HCT116 (cell line): ENCODE results near the gene GABRG2. TPM values are rescaled to one million over a fixed set of nuclear protein-coding genes. Genes with fewer than 3 reads are reported as not detected.

Experiments used
- ATAC-seq: fragments of 200-7000 bp; cut with Tn5 transposase; 2 replicates; pipeline ENCODE4 v1.9.1; 2020; ENCODE audit warnings: mild to moderate bottlenecking, moderate library complexity
- BruUV-seq: library from RNA; stranded (reverse); fragments of 400-500 nt; replicated peaks from 2 replicates; lab custom pipeline; 2021; lab: Mats Ljungman, UMichigan
- CTCF ChIA-PET: fragments of 300-600 bp; sonication (Branson Sonifier 250); formaldehyde crosslinking; loops from one replicate; lab custom pipeline; 2021; ENCODE audit warnings: antibody characterized with exemption; lab: Charles Lee
- POLR2A ChIA-PET: fragments of 300-600, 350-600 bp; sonication (Branson Sonifier 250); formaldehyde crosslinking; loops from one replicate; lab custom pipeline; 2021; ENCODE audit warnings: antibody characterized with exemption; lab: Charles Lee
- RAD21 ChIA-PET, 2 experiments: fragments of 300-600 bp; sonication (Branson Sonifier 250); formaldehyde crosslinking; loops; one replicate each; lab custom pipeline; 2023; ENCODE audit warnings: low total read pairs in 2 of 2; ENCODE audit not compliant: uncharacterized antibody in 2 of 2, unreplicated experiment in 2 of 2, low non-redundant PET in 1 of 2; lab: Charles Lee
- DNase-seq: peaks from one replicate; pipeline ENCODE4 v3.0.0-alpha.2; 2010; ENCODE audit warnings: low read depth, low spot score
- H2AFZ ChIP-seq: fragments of 200-600 bp; shearing (Covaris generic), sonication (generic); 2 replicates; pipeline ENCODE4 v1.6.1; 2017; ENCODE audit warnings: low read depth, mixed run types, mixed read lengths, antibody characterized with exemption, low read length; ENCODE audit not compliant: poor library complexity, severe bottlenecking
- H3K27ac ChIP-seq: 2 replicates; pipeline ENCODE4 v1.5.1; 2012; ENCODE audit warnings: low read depth, low read length
- H3K27me3 ChIP-seq: fragments of 200-600 bp; sonication (generic); 2 replicates; pipeline ENCODE4 v1.6.1; 2016; ENCODE audit warnings: mixed run types, low read length, mixed read lengths; ENCODE audit not compliant: insufficient read depth
- H3K36me3 ChIP-seq, 2 experiments: fragments of 200-500 bp in 1 of 2; fragments of 200-600 bp in 1 of 2; sonication (Bioruptor generic) in 1 of 2; sonication (generic) in 1 of 2; 2 replicates each; pipeline versions ENCODE4 v1.5.1 to v1.6.1; 2014 to 2016; ENCODE audit warnings: low read length in 2 of 2, inconsistent platforms in 1 of 2, mixed read lengths in 1 of 2, mixed run types in 1 of 2; ENCODE audit not compliant: insufficient read depth in 2 of 2, control insufficient read depth in 1 of 2
- H3K4me1 ChIP-seq, 2 experiments: fragments of 200-600 bp in 1 of 2; sonication (generic) in 1 of 2; 2 replicates each; pipeline versions ENCODE4 v1.5.1 to v1.6.1; 2012 to 2017; ENCODE audit warnings: low read length in 2 of 2, inconsistent platforms in 1 of 2, mild to moderate bottlenecking in 1 of 2, mixed read lengths in 1 of 2, mixed run types in 1 of 2, moderate library complexity in 1 of 2; ENCODE audit not compliant: insufficient read depth in 2 of 2, control insufficient read depth in 1 of 2
- H3K4me2 ChIP-seq: fragments of 200-600 bp; sonication (generic); 2 replicates; pipeline ENCODE4 v1.6.1; 2017; ENCODE audit warnings: mixed run types, low read length, mixed read lengths
- H3K4me3 ChIP-seq, 2 experiments: fragments of 200-600 bp in 1 of 2; sonication (generic) in 1 of 2; replicated peaks in 1 of 2; 2 replicates each; pipeline ENCODE4 v1.5.1; 2011 to 2016; ENCODE audit warnings: low read length in 2 of 2, control low read depth in 1 of 2, low read depth in 1 of 2, mild to moderate bottlenecking in 1 of 2, mixed read lengths in 1 of 2, mixed run types in 1 of 2
- H3K79me2 ChIP-seq: fragments of 200-600 bp; sonication (generic); 2 replicates; pipeline ENCODE4 v1.6.1; 2017; ENCODE audit warnings: mild to moderate bottlenecking, mixed run types, low read length, moderate library complexity, mixed read lengths; ENCODE audit not compliant: insufficient read depth
- H3K9ac ChIP-seq: fragments of 200-600 bp; sonication (generic); 2 replicates; pipeline ENCODE4 v1.6.1; 2016; ENCODE audit warnings: low read length, mixed read lengths
- H3K9me2 ChIP-seq: fragments of 200-600 bp; sonication (generic), shearing (Covaris generic); 2 replicates; pipeline ENCODE4 v1.6.1; 2017; ENCODE audit warnings: mixed run types, mild to moderate bottlenecking, moderate library complexity; ENCODE audit not compliant: insufficient read depth
- H3K9me3 ChIP-seq, 2 experiments: fragments of 200-500 bp in 1 of 2; fragments of 200-600 bp in 1 of 2; sonication (Bioruptor generic) in 1 of 2; sonication (generic) in 1 of 2; 2 replicates each; pipeline ENCODE4 v1.6.1; 2014 to 2017; ENCODE audit warnings: low read length in 2 of 2, mixed read lengths in 2 of 2, inconsistent platforms in 1 of 2, low read depth in 1 of 2, mild to moderate bottlenecking in 1 of 2, mixed run types in 1 of 2, moderate library complexity in 1 of 2; ENCODE audit not compliant: control insufficient read depth in 1 of 2, insufficient read depth in 1 of 2
- H4K20me1 ChIP-seq: fragments of 200-600 bp; sonication (generic), shearing (Covaris generic); 2 replicates; pipeline ENCODE4 v1.6.1; 2017; ENCODE audit warnings: mixed run types, mild to moderate bottlenecking, moderate library complexity; ENCODE audit not compliant: insufficient read depth
- ATF3 ChIP-seq: IDR thresholded peaks from 2 replicates; pipeline ENCODE4 v1.6.1; 2012
- CBX3 ChIP-seq: IDR thresholded peaks from 2 replicates; pipeline ENCODE4 v1.6.1; 2012; ENCODE audit warnings: low read depth
- CEBPB ChIP-seq: IDR thresholded peaks from 2 replicates; pipeline ENCODE4 v1.6.1; 2012; ENCODE audit warnings: low read depth
- CTCF ChIP-seq, 3 experiments: fragments of 200-600 bp in 1 of 3; sonication (generic) in 1 of 3; IDR thresholded peaks in 2 of 3; conservative IDR thresholded peaks in 1 of 3; 2 replicates each; pipeline ENCODE4 v1.5.1; 2012 to 2017; ENCODE audit warnings: low read depth in 2 of 3, low read length in 2 of 3, antibody characterized with exemption in 1 of 3, borderline replicate concordance in 1 of 3, control low read depth in 1 of 3, mild to moderate bottlenecking in 1 of 3, mixed read lengths in 1 of 3, mixed run types in 1 of 3, moderate library complexity in 1 of 3; ENCODE audit not compliant: insufficient read depth in 1 of 3
- EGR1 ChIP-seq: IDR thresholded peaks from 2 replicates; pipeline ENCODE4 v1.6.1; 2012; ENCODE audit warnings: low read depth
- ELF1 ChIP-seq: IDR thresholded peaks from 2 replicates; pipeline ENCODE4 v1.6.1; 2012; ENCODE audit warnings: low read depth, borderline replicate concordance
- JUND ChIP-seq: IDR thresholded peaks from 2 replicates; pipeline ENCODE4 v1.6.1; 2012
- MAX ChIP-seq: IDR thresholded peaks from 2 replicates; pipeline ENCODE4 v1.6.1; 2012
- POLR2A ChIP-seq: IDR thresholded peaks from 2 replicates; pipeline ENCODE4 v1.7.0; 2011; ENCODE audit warnings: borderline replicate concordance; ENCODE audit not compliant: insufficient read depth, insufficient read length; ENCODE audit errors: extremely low read depth
- POLR2AphosphoS5 ChIP-seq: IDR thresholded peaks from 2 replicates; pipeline ENCODE4 v1.6.1; 2011; ENCODE audit warnings: mild to moderate bottlenecking, low read depth, low read length, moderate library complexity
- SIN3A ChIP-seq: IDR thresholded peaks from 2 replicates; pipeline ENCODE4 v1.6.1; 2012; ENCODE audit warnings: low read depth
- SP1 ChIP-seq: IDR thresholded peaks from 2 replicates; pipeline ENCODE4 v1.6.1; 2012; ENCODE audit warnings: low read depth
- TCF7L2 ChIP-seq: IDR thresholded peaks from 2 replicates; pipeline ENCODE4 v1.7.0; 2011; ENCODE audit warnings: borderline replicate concordance, inconsistent platforms; ENCODE audit not compliant: insufficient read depth, insufficient read length; ENCODE audit errors: extremely low read depth
- YY1 ChIP-seq: IDR thresholded peaks from 2 replicates; pipeline ENCODE4 v1.6.1; 2011; ENCODE audit warnings: low read length, low read depth, moderate library complexity, mild to moderate bottlenecking; ENCODE audit not compliant: insufficient replicate concordance; ENCODE audit errors: extremely low read depth
- ZBTB33 ChIP-seq: IDR thresholded peaks from 2 replicates; pipeline ENCODE4 v1.6.1; 2011; ENCODE audit warnings: mild to moderate bottlenecking, low read length, moderate library complexity; ENCODE audit not compliant: insufficient replicate concordance; ENCODE audit errors: extremely low read depth
- ZFX ChIP-seq: fragments of 450-650 bp; IDR thresholded peaks from 2 replicates; pipeline ENCODE4 v1.6.1; 2017
- ZNF274 ChIP-seq: fragments of 200-500 bp; sonication (Bioruptor generic); IDR thresholded peaks from 2 replicates; pipeline ENCODE4 v1.6.1; 2014; ENCODE audit warnings: mild to moderate bottlenecking, low read depth, low read length, inconsistent platforms
- intact Hi-C: fragments of 100-400 bp; cut with micrococcal nuclease; formaldehyde crosslinking; loops from 2 replicates; pipeline ENCODE4 v1.10.0; 2022
- total RNA-seq: library from RNA; stranded (reverse); gene quantifications from one replicate; pipeline ENCODE4 v1.2.1, GENCODE V29; 2021; ENCODE audit not compliant: unreplicated experiment

The GABRG2 gene
- total RNA-seq, 1 experiment from 2014 or later = 5.8 TPM

GRCh38 chr5:162139190-162139589 lies 71.6 kb downstream of the GABRG2 start:
- Histone ChIP-seq H3K27me3 (no peaks in the 10 kb centered on the region), H3K4me1 (no peaks in the 10 kb centered on the region), H3K27ac (no peak overlapping the region), H4K20me1 (no peaks in the 10 kb centered on the region), H3K36me3 (no peaks in the 10 kb centered on the region), H3K4me2 (no peak overlapping the region), H3K9me3 (no peaks in the 10 kb centered on the region), H3K4me3 (no peak overlapping the region), H3K79me2 (no peaks in the 10 kb centered on the region), H3K9me2 (no peaks in the 10 kb centered on the region), H3K9ac (no peak overlapping the region), H2AFZ (no peak overlapping the region)
- intact Hi-C loops = no loop called here
- RAD21 ChIA-PET = no interaction called here
- CTCF ChIA-PET = no interaction called here
- no TSS peak for BruUV-seq
- POLR2A ChIA-PET = no interaction called here
- ATAC-seq = no peak
- TF ChIP-seq TCF7L2 (no peak), ELF1 (no peak), EGR1 (no peak)
- no peak for DNase-seq

GRCh38 chr5:162154242-162154641 lies 86.7 kb downstream of the GABRG2 start:
- H4K20me1 ChIP-seq = no peaks in the 10 kb centered on the region
- no peak overlapping the region for H3K9ac ChIP-seq
- CTCF ChIA-PET = no interaction called here
- no peaks in the 10 kb centered on the region; a peak in 1 of 4 replicates for H3K36me3 ChIP-seq
- no peaks in the 10 kb centered on the region for H3K9me2 ChIP-seq
- no peak overlapping the region for H3K27ac ChIP-seq
- ATAC-seq (no peak), DNase-seq (no peak)
- no peak overlapping the region for H3K4me2 ChIP-seq
- no peaks in the 10 kb centered on the region for H3K27me3 ChIP-seq
- POLR2A ChIA-PET = no interaction called here
- no peaks in the 10 kb centered on the region for H3K9me3 ChIP-seq
- no peaks in the 10 kb centered on the region for H3K79me2 ChIP-seq
- H3K4me1 ChIP-seq = no peaks in the 10 kb centered on the region
- BruUV-seq = no TSS peak
- no peak overlapping the region for H2AFZ ChIP-seq
- intact Hi-C loops = no loop called here
- no peak overlapping the region for H3K4me3 ChIP-seq
- RAD21 ChIA-PET = no interaction called here
- TF ChIP-seq EGR1 (no peak), POLR2A (no peak), POLR2AphosphoS5 (no peak), CTCF (IDR thresholded peaks at IDR 0.05 in 2 of 3, conservative IDR thresholded peaks at IDR 0.05 in 1 of 3; ENCODE audit: borderline replicate concordance in 1 of 3, insufficient read depth in 1 of 3, low read depth in 2 of 3, low read length in 2 of 3) (no peak), CEBPB (no peak), SIN3A (no peak), ZBTB33 (no peak), TCF7L2 (no peak), CBX3 (no peak), JUND (no peak), SP1 (no peak), ZFX (no peak), MAX (no peak), YY1 (no peak), ATF3 (no peak), ZNF274 (no peak)
